Measurements from ENCODE around the gene OCIAD1. TPM values are rescaled to one million over a fixed set of nuclear protein-coding genes. Genes with fewer than 3 reads are reported as not detected.

OCIAD1 gene
- total and polyA plus RNA-seq, 4 donors: 106 to 120 (median 117) TPM

- Histone ChIP-seq H3K27ac (ENCODE audit: low read depth in 1 of 2, low read length in 1 of 2) (no peak overlapping the region), H3K4me1 (ENCODE audit: control insufficient read depth in 5 of 5, insufficient read depth in 5 of 5, low read length in 5 of 5) (no peaks in the 10 kb centered on the region), H3K4me3 (no peak overlapping the region), H3K9ac (ENCODE audit: insufficient read depth in 1 of 2, low read length in 2 of 2) (no peak overlapping the region), H3K36me3 (ENCODE audit: control insufficient read depth in 4 of 4, insufficient read depth in 4 of 4, low read length in 4 of 4) (peaks cover 11 to 25% (median 17%) of the 10 kb centered on the region in 4 donors), H3K27me3 (ENCODE audit: control insufficient read depth in 3 of 3, insufficient read depth in 3 of 3, low read length in 2 of 3) (no peaks in the 10 kb centered on the region), H3K9me3 (ENCODE audit: control insufficient read depth in 4 of 4, insufficient read depth in 3 of 4, low read length in 3 of 4) (no peaks in the 10 kb centered on the region)
- TF ChIP-seq, protein P1, sequence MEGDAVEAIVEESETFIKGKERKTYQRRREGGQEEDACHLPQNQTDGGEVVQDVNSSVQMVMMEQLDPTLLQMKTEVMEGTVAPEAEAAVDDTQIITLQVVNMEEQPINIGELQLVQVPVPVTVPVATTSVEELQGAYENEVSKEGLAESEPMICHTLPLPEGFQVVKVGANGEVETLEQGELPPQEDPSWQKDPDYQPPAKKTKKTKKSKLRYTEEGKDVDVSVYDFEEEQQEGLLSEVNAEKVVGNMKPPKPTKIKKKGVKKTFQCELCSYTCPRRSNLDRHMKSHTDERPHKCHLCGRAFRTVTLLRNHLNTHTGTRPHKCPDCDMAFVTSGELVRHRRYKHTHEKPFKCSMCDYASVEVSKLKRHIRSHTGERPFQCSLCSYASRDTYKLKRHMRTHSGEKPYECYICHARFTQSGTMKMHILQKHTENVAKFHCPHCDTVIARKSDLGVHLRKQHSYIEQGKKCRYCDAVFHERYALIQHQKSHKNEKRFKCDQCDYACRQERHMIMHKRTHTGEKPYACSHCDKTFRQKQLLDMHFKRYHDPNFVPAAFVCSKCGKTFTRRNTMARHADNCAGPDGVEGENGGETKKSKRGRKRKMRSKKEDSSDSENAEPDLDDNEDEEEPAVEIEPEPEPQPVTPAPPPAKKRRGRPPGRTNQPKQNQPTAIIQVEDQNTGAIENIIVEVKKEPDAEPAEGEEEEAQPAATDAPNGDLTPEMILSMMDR (IDR thresholded peaks at IDR 0.05; ENCODE audit: control extremely low read depth, extremely low read depth): no peak
- 91 to 93% methylated on average over 4 of the region's 4 CpGs for WGBS, 2 donors
- DNase-seq: no peak
- no peak for ATAC-seq (ENCODE audit: insufficient read depth, low FRiP score)
Observed at GRCh38 chr4:48853604-48854394, 22.9 kb downstream of the OCIAD1 start.

- ATAC-seq (ENCODE audit: insufficient read depth, low FRiP score): no peak
- TF ChIP-seq, protein P1 (IDR thresholded peaks at IDR 0.05; ENCODE audit: control extremely low read depth, extremely low read depth): no peak
- no peak overlapping the region for H3K27ac ChIP-seq (ENCODE audit: low read depth in 1 of 2, low read length in 1 of 2)
- H3K4me1 ChIP-seq (ENCODE audit: control insufficient read depth in 5 of 5, insufficient read depth in 5 of 5, low read length in 5 of 5): no peaks in the 10 kb centered on the region
- H3K27me3 ChIP-seq (ENCODE audit: control insufficient read depth in 3 of 3, insufficient read depth in 3 of 3, low read length in 2 of 3): no peaks in the 10 kb centered on the region
- peaks cover 11 to 23% (median 17%) of the 10 kb centered on the region in 4 donors for H3K36me3 ChIP-seq (ENCODE audit: control insufficient read depth in 4 of 4, insufficient read depth in 4 of 4, low read length in 4 of 4)
- 100% methylated on average over 1 of the region's 1 CpG for WGBS, 2 donors
- DNase-seq: no peak
- H3K4me3 ChIP-seq: no peak overlapping the region
- H3K9ac ChIP-seq (ENCODE audit: insufficient read depth in 1 of 2, low read length in 2 of 2): no peak overlapping the region
- H3K9me3 ChIP-seq (ENCODE audit: control insufficient read depth in 4 of 4, insufficient read depth in 3 of 4, low read length in 3 of 4): no peaks in the 10 kb centered on the region
Observed at GRCh38 chr4:48854395-48854683, 23.5 kb downstream of the OCIAD1 start.

DNA sequence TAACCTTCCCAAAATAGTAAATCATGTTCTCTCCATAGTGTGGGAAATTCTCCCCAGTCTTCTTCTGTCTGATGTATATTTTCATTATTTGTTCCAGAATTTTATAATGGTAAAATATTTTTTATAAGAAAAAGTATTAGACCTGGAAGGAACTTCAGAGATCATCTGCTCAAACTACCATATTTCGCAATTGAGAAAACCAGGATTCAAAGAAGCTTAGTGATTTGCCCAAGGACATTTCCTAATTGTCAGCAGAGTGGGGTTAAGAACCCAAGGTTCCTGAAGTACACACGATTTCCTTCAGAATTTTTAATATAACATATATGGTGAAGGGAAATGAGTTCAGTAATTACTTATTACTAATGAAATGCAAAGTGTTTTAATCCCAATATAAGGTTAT is 24.1 kb downstream of the OCIAD1 start:
- peaks cover 11 to 19% (median 16%) of the 10 kb centered on the region in 4 donors for H3K36me3 ChIP-seq (ENCODE audit: control insufficient read depth in 4 of 4, insufficient read depth in 4 of 4, low read length in 4 of 4)
- DNase-seq: no peak
- H3K27me3 ChIP-seq (ENCODE audit: control insufficient read depth in 3 of 3, insufficient read depth in 3 of 3, low read length in 2 of 3): no peaks in the 10 kb centered on the region
- TF ChIP-seq, protein P1 (IDR thresholded peaks at IDR 0.05; ENCODE audit: control extremely low read depth, extremely low read depth): no peak
- H3K4me3 ChIP-seq: no peak overlapping the region
- no peaks in the 10 kb centered on the region for H3K9me3 ChIP-seq (ENCODE audit: control insufficient read depth in 4 of 4, insufficient read depth in 3 of 4, low read length in 3 of 4)
- no peak for ATAC-seq (ENCODE audit: insufficient read depth, low FRiP score)
- H3K9ac ChIP-seq (ENCODE audit: insufficient read depth in 1 of 2, low read length in 2 of 2): no peak overlapping the region
- no peak overlapping the region for H3K27ac ChIP-seq (ENCODE audit: low read depth in 1 of 2, low read length in 1 of 2)
- no peaks in the 10 kb centered on the region for H3K4me1 ChIP-seq (ENCODE audit: control insufficient read depth in 5 of 5, insufficient read depth in 5 of 5, low read length in 5 of 5)
- 63 to 74% methylated on average over 2 of the region's 2 CpGs for WGBS, 2 donors

DNA sequence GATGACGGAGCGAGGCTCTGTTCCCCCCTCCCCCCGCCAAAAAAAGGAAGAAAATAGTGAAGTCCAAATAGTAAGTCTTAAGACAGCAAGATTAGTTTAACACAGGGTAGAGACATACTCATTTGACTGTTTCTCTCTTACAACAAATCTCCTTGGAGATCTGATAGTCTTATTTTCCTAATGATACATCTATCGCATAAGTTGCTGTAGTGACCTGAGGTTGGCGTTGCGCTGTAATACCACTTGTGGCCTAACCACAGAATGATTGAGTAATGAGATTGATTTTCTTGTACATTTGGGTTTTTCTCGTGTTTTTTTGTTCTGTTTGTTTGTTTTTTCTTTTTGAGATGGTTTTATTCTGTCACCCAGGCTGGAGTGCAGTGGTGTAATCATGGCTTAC is 27.2 kb downstream of the OCIAD1 start:
- Histone ChIP-seq H3K9ac (ENCODE audit: insufficient read depth in 1 of 2, low read length in 2 of 2) (no peak overlapping the region), H3K4me1 (ENCODE audit: control insufficient read depth in 5 of 5, insufficient read depth in 5 of 5, low read length in 5 of 5) (no peaks in the 10 kb centered on the region), H3K27ac (ENCODE audit: low read depth in 1 of 2, low read length in 1 of 2) (no peak overlapping the region), H3K36me3 (ENCODE audit: control insufficient read depth in 4 of 4, insufficient read depth in 4 of 4, low read length in 4 of 4) (peaks cover 8 to 18% (median 12%) of the 10 kb centered on the region in 4 donors), H3K4me3 (no peak overlapping the region), H3K9me3 (ENCODE audit: control insufficient read depth in 4 of 4, insufficient read depth in 3 of 4, low read length in 3 of 4) (no peaks in the 10 kb centered on the region), H3K27me3 (ENCODE audit: control insufficient read depth in 3 of 3, insufficient read depth in 3 of 3, low read length in 2 of 3) (no peaks in the 10 kb centered on the region)
- DNase-seq: no peak
- whole genome bisulfite sequencing, 2 donors: 60 to 84% methylated on average over 7 of the region's 7 CpGs
- no peak for ATAC-seq (ENCODE audit: insufficient read depth, low FRiP score)
- TF ChIP-seq, protein P1 (IDR thresholded peaks at IDR 0.05; ENCODE audit: control extremely low read depth, extremely low read depth): no peak

Measured in lung (tissue), 12 donors.